GM12878 (cell line): ENCODE data around the gene HSPB6. TPM values are rescaled to one million over a fixed set of nuclear protein-coding genes. Genes with fewer than 3 reads are reported as not detected.

Experiments
- ATAC-seq: fragments of 200-7000 bp; cut with Tn5 transposase; 3 replicates; pipeline ENCODE4 v1.9.1; 2020; ENCODE audit warnings: mild to moderate bottlenecking, moderate library complexity
- BruUV-seq: library from RNA; stranded (reverse); fragments of 400-500 nt; replicated peaks from 2 replicates; lab custom pipeline; 2021; lab: Mats Ljungman, UMichigan
- CTCF ChIA-PET: fragments of 300-600 bp; sonication (Branson Sonifier 250); formaldehyde crosslinking; extraction: SDS; loops from one replicate; lab custom pipeline; 2021; ENCODE audit warnings: inconsistent platforms; lab: Yijun Ruan, JAX
- POLR2A ChIA-PET: fragments of 350-600 bp; formaldehyde crosslinking; extraction: SDS; loops from one replicate; lab custom pipeline; 2021; ENCODE audit warnings: inconsistent platforms; lab: Charles Lee
- RAD21 ChIA-PET: fragments of 300-600 bp; sonication (Branson Sonifier 250); formaldehyde crosslinking; loops from one replicate; lab custom pipeline; 2023; ENCODE audit warnings: antibody characterized with exemption; ENCODE audit not compliant: unreplicated experiment; lab: Charles Lee
- SMC1A ChIA-PET: fragments of 300-600 bp; sonication (Branson Sonifier 250); formaldehyde crosslinking; loops from one replicate; lab custom pipeline; 2023; ENCODE audit not compliant: unreplicated experiment, uncharacterized antibody; lab: Charles Lee
- DNase-seq: peaks from one replicate; pipeline ENCODE4 v3.0.0-alpha.2; 2011; ENCODE audit warnings: low read depth, low spot score
- FAIRE-seq: peaks from 3 replicates; lab custom pipeline; 2011; peaks lifted over from hg19 to GRCh38; lab: Jason Lieb, UNC
- H2AFZ ChIP-seq: 2 replicates; pipeline ENCODE4 v1.6.0; 2011; ENCODE audit warnings: low read depth, low read length, control low read depth; ENCODE audit not compliant: control insufficient read depth
- H3K27ac ChIP-seq: 2 replicates; pipeline ENCODE4 v1.5.1; 2011; ENCODE audit warnings: control low read depth; ENCODE audit not compliant: control insufficient read depth, insufficient read depth
- H3K27me3 ChIP-seq, 2 experiments: replicated peaks in 1 of 2; 2 replicates each; pipeline versions ENCODE4 v1.6.0 to v1.6.1; 2011; ENCODE audit warnings: low read length in 1 of 2; ENCODE audit not compliant: control insufficient read depth in 2 of 2, insufficient read depth in 2 of 2
- H3K36me3 ChIP-seq, 2 experiments: 2 replicates each; pipeline ENCODE4 v1.5.1; 2011; ENCODE audit warnings: low read length in 1 of 2; ENCODE audit not compliant: control insufficient read depth in 2 of 2, insufficient read depth in 2 of 2
- H3K4me1 ChIP-seq: 2 replicates; pipeline ENCODE4 v1.6.1; 2011; ENCODE audit warnings: mild to moderate bottlenecking, low read length, moderate library complexity, mixed read lengths; ENCODE audit not compliant: control insufficient read depth, insufficient read depth
- H3K4me2 ChIP-seq: 2 replicates; pipeline ENCODE4 v1.6.0; 2011; ENCODE audit warnings: control low read depth; ENCODE audit not compliant: control insufficient read depth, insufficient read depth
- H3K4me3 ChIP-seq: fragments of 200-600 bp; sonication (generic); 2 replicates; pipeline ENCODE4 v1.5.1; 2016
- H3K79me2 ChIP-seq: 2 replicates; pipeline ENCODE4 v1.6.0; 2011; ENCODE audit warnings: low read length; ENCODE audit not compliant: control insufficient read depth, insufficient read depth
- H3K9ac ChIP-seq: 2 replicates; pipeline ENCODE4 v1.8.0; 2011; ENCODE audit warnings: low read length, control low read depth, mixed read lengths; ENCODE audit not compliant: control insufficient read depth, insufficient read depth
- H3K9me3 ChIP-seq: replicated peaks from 3 replicates; pipeline ENCODE4 v1.5.1; 2011; ENCODE audit warnings: mild to moderate bottlenecking, low read length; ENCODE audit not compliant: control insufficient read depth, insufficient read depth
- H4K20me1 ChIP-seq: 2 replicates; pipeline ENCODE4 v1.6.0; 2011; ENCODE audit not compliant: control insufficient read depth, insufficient read depth
- HDAC2 ChIP-seq: fragments of 200-600 bp; sonication (generic); IDR thresholded peaks from 2 replicates; pipeline ENCODE4 v1.6.1; 2017
- MEF2A ChIP-seq: IDR thresholded peaks from 2 replicates; pipeline ENCODE4 v1.6.1; 2011; ENCODE audit warnings: low read depth, mild to moderate bottlenecking, low read length, moderate library complexity; ENCODE audit not compliant: insufficient read depth
- NR2C1 ChIP-seq: fragments of 450-650 bp; IDR thresholded peaks from 2 replicates; pipeline ENCODE4 v1.6.1; 2017; ENCODE audit warnings: antibody characterized with exemption, mild to moderate bottlenecking, moderate library complexity
- RCOR1 ChIP-seq: conservative IDR thresholded peaks from 2 replicates; pipeline ENCODE4 v1.6.1; 2012; ENCODE audit warnings: low read depth, low read length, improper control_type of control experiment
- SMAD1 ChIP-seq: fragments of 450-650 bp; IDR thresholded peaks from 2 replicates; pipeline ENCODE4 v1.6.1; 2018; ENCODE audit warnings: mild to moderate bottlenecking, low read depth; ENCODE audit not compliant: partially characterized antibody
- SMAD5 ChIP-seq: IDR thresholded peaks from 2 replicates; pipeline ENCODE4 v1.6.1; 2016; ENCODE audit warnings: antibody characterized with exemption, low read depth
- SREBF2 ChIP-seq: IDR thresholded peaks from 2 replicates; pipeline ENCODE4 v1.6.1; 2012; ENCODE audit warnings: mild to moderate bottlenecking, low read length
- SUPT20H ChIP-seq: IDR thresholded peaks from 2 replicates; pipeline ENCODE4 v1.6.1; 2011; ENCODE audit warnings: low read depth, mild to moderate bottlenecking, low read length, moderate library complexity, borderline replicate concordance; ENCODE audit not compliant: control insufficient read depth
- TCF7 ChIP-seq: IDR thresholded peaks from 2 replicates; pipeline ENCODE4 v1.6.1; 2014; ENCODE audit warnings: antibody characterized with exemption, borderline replicate concordance
- YBX1 ChIP-seq: fragments of 450-650 bp; IDR thresholded peaks from 2 replicates; pipeline ENCODE4 v1.6.1; 2016; ENCODE audit warnings: antibody characterized with exemption
- WGBS: methylation state at CpG from one replicate; pipeline ENCODE4 v1.1.6; 2016; ENCODE audit warnings: low lambda C conversion rate; ENCODE audit not compliant: insufficient replicate concordance, insufficient coverage; ENCODE audit errors: missing lambda C conversion rate; 5-methylcytosine and 5-hydroxymethylcytosine counted together
- in situ Hi-C: fragments of 300-500 bp; cut with MboI; formaldehyde crosslinking; loops from 9 replicates; pipeline ENCODE4 v1.14.3; 2018; ENCODE audit warnings: mixed read lengths
- intact Hi-C: fragments of 100-400 bp; cut with micrococcal nuclease; formaldehyde crosslinking; loops from one replicate; pipeline ENCODE4 v1.14.2; 2022; ENCODE audit not compliant: unreplicated experiment
- polyA plus RNA-seq, 11 experiments: library from polyadenylated mRNA; depleted of rRNA in 4 of 11; unstranded in 6 of 11; stranded (reverse) in 5 of 11; fragments of >200 nt; fragmentation: Nextera tagmentation in 4 of 11; fragmentation: Illumina TruSeq in 1 of 11; extraction: Ambion mirVana in 4 of 11; extraction: Trizol in 1 of 11; gene quantifications; 1 replicate in 1 of 11; 2 replicates in 10 of 11; pipeline versions ENCODE4 v1.2.1 to v1.2.3, GENCODE V29; 2011 to 2016; ENCODE audit warnings: inconsistent platforms in 2 of 11, missing spikeins in 2 of 11, low read depth in 1 of 11
- total RNA-seq, 4 experiments: library from RNA; depleted of rRNA in 3 of 4; stranded (reverse); fragments of >200 nt in 3 of 4; fragmentation: Illumina TruSeq in 1 of 4; extraction: Trizol in 1 of 4; gene quantifications; 2 replicates each; pipeline versions ENCODE4 v1.2.1 to v1.2.3, GENCODE V29; 2013 to 2021
- TF ChIP-seq, protein P1 (sequence below): IDR thresholded peaks from 2 replicates; pipeline ENCODE4 v1.6.1; 2012; ENCODE audit warnings: improper control_type of control experiment, low read depth, low read length; ENCODE audit not compliant: insufficient replicate concordance
- TF ChIP-seq, protein P2 (sequence below): fragments of 450-650 bp; IDR thresholded peaks from 2 replicates; pipeline ENCODE4 v1.6.1; 2018; ENCODE audit warnings: borderline replicate concordance, mild to moderate bottlenecking; ENCODE audit not compliant: partially characterized antibody

Gene HSPB6
- total and polyA plus RNA-seq, 10 of the 15 experiments (the other 5 are each of a cell fraction or from before 2014, with no cell fraction given): 0.09 to 1.6 (median 0.36) TPM; not detected in 4

DNA sequence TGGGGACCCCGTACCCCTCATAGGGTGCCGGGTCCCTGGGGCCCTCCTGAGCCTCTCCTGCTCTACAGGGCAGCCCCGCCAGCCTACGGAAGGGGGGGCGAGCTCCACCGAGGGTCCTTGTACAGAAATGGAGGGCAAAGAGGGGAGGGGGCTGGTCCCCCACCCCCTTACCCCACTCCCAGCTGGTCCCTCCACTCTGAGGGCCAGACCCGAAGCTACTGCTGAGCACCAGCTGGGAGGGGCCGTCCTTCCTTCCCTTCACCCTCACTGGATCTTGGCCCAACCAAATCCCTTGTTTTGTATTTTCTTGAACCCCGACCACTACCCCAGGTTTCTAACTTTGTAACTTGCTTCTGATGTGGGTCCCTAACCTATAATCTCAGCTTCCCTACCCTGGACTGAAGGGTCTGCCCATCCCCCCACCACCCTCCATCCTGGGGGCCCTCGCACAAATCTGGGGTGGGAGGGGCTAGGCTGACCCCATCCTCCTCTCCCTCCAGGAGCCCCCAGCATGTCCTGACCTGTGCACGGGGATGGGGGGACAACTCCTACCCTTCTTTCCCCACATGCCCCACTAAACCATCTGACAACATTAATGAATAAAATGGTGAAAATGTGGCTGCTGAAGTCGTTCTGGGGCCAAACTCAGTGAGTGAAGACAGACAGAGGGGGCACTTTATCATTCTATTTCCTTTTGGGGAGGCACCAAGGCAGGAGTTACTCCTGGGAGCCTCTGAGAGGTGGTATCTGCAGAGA, 31.6 kb upstream of the HSPB6 start (continued):
- TF ChIP-seq SMAD5: no peak
- TF ChIP-seq, all 136 proteins: peak for 0

DNA sequence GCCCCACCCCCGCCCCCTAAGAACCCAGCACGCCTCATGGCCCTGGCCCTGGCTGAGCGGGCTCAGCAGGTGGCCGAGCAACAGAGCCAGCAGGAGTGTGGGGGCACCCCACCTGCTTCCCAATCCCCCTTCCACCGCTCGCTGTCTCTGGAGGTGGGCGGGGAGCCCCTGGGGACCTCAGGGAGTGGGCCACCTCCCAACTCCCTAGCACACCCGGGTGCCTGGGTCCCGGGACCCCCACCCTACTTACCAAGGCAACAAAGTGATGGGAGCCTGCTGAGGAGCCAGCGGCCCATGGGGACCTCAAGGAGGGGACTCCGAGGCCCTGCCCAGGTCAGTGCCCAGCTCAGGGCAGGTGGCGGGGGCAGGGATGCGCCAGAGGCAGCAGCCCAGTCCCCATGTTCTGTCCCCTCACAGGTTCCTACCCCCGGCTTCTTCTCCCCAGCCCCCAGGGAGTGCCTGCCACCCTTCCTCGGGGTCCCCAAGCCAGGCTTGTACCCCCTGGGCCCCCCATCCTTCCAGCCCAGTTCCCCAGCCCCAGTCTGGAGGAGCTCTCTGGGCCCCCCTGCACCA, 30.5 kb upstream of the HSPB6 start:
- no peaks in the 10 kb centered on the region for H3K79me2 ChIP-seq
- DNase-seq: no peak
- intact Hi-C loops (no loop called here), in situ Hi-C loops (no loop called here)
- FAIRE-seq: no peak
- no peaks in the 10 kb centered on the region for H3K9me3 ChIP-seq
- H3K9ac ChIP-seq: no peak overlapping the region
- ATAC-seq: no peak
- SMC1A ChIA-PET: no interaction called here
- POLR2A ChIA-PET: no interaction called here
- CTCF ChIA-PET: interaction anchor here (3.1 kb wide), 1 partner anchor 93 kb away, joined by 12 read pairs; no protein-coding TSS in a partner anchor
- H3K4me1 ChIP-seq: no peaks in the 10 kb centered on the region
- WGBS: 64% methylated on average over 11 of the region's 15 CpGs
- RAD21 ChIA-PET: interaction anchor here (0.6 kb wide), 1 partner anchor 96 kb away, joined by 4 read pairs; no protein-coding TSS in a partner anchor
- no peak overlapping the region for H3K4me3 ChIP-seq
- no peaks in the 10 kb centered on the region for H4K20me1 ChIP-seq
- no TSS peak for BruUV-seq
- H3K4me2 ChIP-seq: no peak overlapping the region
- H3K36me3 ChIP-seq: no peaks in the 10 kb centered on the region
- no peak overlapping the region for H2AFZ ChIP-seq
- no peaks in the 10 kb centered on the region for H3K27me3 ChIP-seq
- no peak overlapping the region for H3K27ac ChIP-seq
- no peak for TF ChIP-seq SMAD1
- TF ChIP-seq HDAC2: no peak
- TF ChIP-seq SUPT20H: no peak
- no peak for TF ChIP-seq MEF2A
- TF ChIP-seq, protein P1, sequence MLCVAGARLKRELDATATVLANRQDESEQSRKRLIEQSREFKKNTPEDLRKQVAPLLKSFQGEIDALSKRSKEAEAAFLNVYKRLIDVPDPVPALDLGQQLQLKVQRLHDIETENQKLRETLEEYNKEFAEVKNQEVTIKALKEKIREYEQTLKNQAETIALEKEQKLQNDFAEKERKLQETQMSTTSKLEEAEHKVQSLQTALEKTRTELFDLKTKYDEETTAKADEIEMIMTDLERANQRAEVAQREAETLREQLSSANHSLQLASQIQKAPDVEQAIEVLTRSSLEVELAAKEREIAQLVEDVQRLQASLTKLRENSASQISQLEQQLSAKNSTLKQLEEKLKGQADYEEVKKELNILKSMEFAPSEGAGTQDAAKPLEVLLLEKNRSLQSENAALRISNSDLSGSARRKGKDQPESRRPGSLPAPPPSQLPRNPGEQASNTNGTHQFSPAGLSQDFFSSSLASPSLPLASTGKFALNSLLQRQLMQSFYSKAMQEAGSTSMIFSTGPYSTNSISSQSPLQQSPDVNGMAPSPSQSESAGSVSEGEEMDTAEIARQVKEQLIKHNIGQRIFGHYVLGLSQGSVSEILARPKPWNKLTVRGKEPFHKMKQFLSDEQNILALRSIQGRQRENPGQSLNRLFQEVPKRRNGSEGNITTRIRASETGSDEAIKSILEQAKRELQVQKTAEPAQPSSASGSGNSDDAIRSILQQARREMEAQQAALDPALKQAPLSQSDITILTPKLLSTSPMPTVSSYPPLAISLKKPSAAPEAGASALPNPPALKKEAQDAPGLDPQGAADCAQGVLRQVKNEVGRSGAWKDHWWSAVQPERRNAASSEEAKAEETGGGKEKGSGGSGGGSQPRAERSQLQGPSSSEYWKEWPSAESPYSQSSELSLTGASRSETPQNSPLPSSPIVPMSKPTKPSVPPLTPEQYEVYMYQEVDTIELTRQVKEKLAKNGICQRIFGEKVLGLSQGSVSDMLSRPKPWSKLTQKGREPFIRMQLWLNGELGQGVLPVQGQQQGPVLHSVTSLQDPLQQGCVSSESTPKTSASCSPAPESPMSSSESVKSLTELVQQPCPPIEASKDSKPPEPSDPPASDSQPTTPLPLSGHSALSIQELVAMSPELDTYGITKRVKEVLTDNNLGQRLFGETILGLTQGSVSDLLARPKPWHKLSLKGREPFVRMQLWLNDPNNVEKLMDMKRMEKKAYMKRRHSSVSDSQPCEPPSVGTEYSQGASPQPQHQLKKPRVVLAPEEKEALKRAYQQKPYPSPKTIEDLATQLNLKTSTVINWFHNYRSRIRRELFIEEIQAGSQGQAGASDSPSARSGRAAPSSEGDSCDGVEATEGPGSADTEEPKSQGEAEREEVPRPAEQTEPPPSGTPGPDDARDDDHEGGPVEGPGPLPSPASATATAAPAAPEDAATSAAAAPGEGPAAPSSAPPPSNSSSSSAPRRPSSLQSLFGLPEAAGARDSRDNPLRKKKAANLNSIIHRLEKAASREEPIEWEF: no peak
- no peak for TF ChIP-seq RCOR1
- TF ChIP-seq, protein P2, sequence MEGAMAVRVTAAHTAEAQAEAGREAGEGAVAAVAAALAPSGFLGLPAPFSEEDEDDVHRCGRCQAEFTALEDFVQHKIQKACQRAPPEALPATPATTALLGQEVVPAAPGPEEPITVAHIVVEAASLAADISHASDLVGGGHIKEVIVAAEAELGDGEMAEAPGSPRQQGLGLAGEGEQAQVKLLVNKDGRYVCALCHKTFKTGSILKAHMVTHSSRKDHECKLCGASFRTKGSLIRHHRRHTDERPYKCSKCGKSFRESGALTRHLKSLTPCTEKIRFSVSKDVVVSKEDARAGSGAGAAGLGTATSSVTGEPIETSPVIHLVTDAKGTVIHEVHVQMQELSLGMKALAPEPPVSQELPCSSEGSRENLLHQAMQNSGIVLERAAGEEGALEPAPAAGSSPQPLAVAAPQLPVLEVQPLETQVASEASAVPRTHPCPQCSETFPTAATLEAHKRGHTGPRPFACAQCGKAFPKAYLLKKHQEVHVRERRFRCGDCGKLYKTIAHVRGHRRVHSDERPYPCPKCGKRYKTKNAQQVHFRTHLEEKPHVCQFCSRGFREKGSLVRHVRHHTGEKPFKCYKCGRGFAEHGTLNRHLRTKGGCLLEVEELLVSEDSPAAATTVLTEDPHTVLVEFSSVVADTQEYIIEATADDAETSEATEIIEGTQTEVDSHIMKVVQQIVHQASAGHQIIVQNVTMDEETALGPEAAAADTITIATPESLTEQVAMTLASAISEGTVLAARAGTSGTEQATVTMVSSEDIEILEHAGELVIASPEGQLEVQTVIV: no peak
- no peak for TF ChIP-seq YBX1
- no peak for TF ChIP-seq TCF7
- no peak for TF ChIP-seq SREBF2
- TF ChIP-seq NR2C1: no peak
